HTERT RPE-1 (cell line): Measurements from ENCODE around the gene BBS9.

Experiments
- in situ Hi-C: fragments of 300-500 bp; cut with MboI; formaldehyde crosslinking; loops from 4 replicates; pipeline ENCODE4 v1.14.3; 2020; ENCODE audit warnings: low sequenced_read_pairs

Gene BBS9

GRCh38 chr7:33351709-33352108 is 222.3 kb downstream of the BBS9 start:
- in situ Hi-C loops, result no loop called here

GRCh38 chr7:33354201-33354600 is 224.8 kb downstream of the BBS9 start:
- in situ Hi-C loops, result no loop called here

DNA sequence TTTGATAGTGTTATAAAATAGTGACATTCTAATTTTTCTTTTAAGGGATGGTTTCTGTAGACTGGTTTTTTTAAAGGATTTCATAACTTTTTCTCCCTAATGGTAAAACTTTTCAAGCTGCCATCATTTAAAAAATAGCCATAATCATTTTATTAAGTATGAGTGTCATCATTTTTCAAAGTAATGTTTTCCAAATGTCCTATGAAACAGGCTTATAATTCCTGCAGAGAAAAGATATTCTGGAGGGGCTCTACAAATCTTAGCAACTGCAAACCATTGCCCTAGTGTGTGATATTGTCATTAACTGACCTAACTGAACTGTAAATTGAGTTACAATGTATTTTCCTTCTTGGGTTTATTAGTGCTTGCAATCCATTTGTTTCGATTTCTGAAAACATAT is 226.0 kb downstream of the BBS9 start:
- in situ Hi-C loops, result no loop called here

DNA sequence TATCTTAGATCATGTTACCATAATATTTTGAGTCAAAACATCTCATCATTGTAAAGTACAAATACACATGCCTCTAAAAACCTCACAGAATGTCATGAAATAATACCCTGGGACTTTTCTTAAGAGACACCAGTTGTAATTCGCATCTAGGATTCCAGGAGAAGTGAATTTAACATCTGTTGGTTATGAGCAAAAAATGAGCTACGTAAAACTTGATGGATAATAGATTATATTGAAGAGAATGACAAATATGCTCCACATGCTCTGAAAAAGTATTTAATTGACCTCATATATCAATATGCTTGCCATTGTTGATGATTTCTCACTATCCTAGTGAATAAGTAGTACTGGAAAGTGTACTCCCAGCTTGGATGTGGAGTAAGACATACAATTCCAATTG is 227.0 kb downstream of the BBS9 start:
- in situ Hi-C loops, result no loop called here

GRCh38 chr7:33357846-33358245 is 228.5 kb downstream of the BBS9 start:
- in situ Hi-C loops, result no loop called here

GRCh38 chr7:33369888-33370287 is 240.5 kb downstream of the BBS9 start:
- in situ Hi-C loops, result no loop called here

DNA sequence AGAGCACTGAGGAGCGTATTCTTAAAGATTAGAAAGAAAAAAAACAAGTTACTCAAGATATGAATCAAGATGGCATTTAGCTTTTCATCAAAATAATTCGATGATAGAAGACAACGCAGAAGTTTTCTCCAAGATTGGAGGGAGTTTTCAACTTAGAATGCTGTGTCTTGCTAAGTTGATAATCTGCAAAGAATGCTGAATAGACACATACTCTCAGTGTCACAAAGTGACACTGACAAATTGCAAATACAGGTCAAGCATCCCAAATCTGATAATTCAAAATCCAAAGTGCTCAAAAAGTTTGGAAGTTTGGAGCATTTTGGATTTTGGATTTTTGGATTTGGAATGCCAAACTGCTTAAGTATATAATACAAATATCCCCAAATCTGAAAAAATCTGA is 243.8 kb downstream of the BBS9 start:
- in situ Hi-C loops, result no loop called here

DNA sequence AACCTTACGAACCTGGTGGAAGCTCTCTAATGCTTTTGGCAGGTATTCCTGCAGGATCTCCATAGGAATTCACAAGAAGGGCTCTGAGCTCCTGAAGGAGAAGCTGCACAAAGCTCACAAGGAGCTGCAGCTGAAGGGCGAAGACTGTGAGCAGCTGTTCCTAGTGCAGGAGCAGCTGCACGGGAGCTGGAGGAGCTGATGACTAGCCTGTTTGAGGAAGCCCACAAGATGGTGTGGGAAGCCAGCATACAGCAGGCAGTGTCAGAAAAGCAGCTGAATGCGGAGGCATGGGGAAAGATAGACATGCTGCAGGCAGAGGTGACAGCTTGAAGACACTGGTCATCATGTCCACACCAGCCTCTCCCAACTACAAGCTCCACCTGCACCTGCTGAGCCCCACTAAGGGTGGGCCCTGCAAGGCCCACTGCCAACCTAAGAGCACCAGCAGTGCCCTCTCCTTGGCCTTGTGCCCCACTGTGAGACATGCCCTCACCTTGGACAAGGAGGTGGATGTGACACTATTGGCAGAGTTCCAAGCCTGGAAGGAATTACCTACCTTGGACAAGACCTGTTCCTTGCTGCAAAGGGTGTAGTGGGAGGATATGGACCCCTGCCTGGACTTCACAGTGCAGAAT is 250.6 kb downstream of the BBS9 start:
- in situ Hi-C loops, result no loop called here

DNA sequence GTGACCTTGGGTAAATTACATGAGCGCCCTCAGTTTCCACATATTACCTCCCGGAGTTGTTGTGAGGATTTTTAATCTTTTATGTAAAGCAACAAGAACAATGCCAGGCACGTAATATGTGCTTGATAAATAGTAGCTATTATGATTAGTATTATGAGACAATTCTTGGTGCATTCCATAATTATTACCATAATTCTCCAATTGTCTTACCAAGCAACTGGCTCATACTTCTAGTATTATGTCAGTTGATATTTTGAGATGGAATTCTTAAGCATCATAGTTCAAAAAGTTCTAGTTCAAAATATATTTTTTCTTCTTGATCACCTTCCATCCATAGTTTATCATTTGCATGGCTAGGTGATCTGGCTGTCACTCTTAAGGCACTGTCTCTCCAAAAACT is 259.0 kb downstream of the BBS9 start:
- in situ Hi-C loops, result no loop called here

- in situ Hi-C loops, result no loop called here
These were observed 262.8 kb downstream of the BBS9 start for GRCh38 chr7:33392148-33392547.

GRCh38 chr7:33393770-33394169 is 264.4 kb downstream of the BBS9 start:
- in situ Hi-C loops, result no loop called here

DNA sequence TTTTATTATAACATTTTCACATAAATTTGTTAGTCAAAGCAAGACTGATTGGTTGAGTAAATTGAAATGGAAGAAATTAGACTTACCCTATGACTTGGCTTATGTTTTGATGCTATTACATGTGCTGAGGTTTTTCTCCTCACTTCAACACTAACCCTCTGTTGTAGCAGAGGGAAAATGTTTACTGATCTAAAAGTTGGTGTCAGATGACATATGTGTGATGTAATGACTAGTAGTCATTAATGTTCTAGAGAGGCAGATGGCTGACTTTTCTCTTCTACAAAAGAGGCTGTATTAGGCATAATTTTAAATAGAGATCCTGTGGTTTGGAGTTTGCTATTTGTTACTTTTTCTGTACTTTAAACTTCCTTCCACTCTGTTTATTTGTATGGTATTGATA is 266.0 kb downstream of the BBS9 start:
- in situ Hi-C loops, result no loop called here

DNA sequence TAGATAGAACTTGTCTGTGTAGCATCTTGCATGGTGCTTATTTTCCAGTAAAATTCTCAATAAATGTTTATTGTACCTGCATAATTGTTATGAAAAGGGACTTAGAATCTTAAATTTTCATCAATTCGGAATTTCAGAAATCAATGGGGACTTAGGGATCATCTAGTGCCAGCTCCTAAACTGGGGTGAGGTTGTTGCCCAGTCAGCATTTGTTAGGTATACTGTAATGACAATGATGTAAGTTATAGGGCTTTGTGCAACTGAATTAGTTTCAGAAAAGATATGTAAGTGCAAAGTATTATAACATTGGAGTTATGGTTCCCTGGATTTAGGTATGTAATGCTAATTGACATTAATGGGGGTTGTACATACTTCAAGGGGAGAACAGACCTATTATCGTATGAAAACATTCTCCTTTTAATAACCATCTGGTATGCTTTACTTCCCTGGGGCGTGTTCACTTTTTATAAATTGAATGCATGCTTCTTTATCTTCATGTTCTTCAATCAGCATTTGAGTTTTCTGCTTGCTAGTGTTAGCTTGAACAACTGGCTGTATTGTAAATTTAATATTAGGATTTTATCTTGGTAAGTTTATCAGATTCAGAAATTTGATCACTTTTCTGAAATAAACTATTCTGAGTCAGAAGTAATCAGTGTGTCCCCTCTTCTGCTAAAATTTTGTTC is 270.3 kb downstream of the BBS9 start:
- in situ Hi-C loops, result no loop called here

GRCh38 chr7:33400214-33400538 is 270.8 kb downstream of the BBS9 start:
- in situ Hi-C loops, result no loop called here

- in situ Hi-C loops, result no loop called here
These were observed 280.9 kb downstream of the BBS9 start for GRCh38 chr7:33410266-33410665.

- in situ Hi-C loops, result no loop called here
These were observed 281.7 kb downstream of the BBS9 start for GRCh38 chr7:33411020-33411419.

DNA sequence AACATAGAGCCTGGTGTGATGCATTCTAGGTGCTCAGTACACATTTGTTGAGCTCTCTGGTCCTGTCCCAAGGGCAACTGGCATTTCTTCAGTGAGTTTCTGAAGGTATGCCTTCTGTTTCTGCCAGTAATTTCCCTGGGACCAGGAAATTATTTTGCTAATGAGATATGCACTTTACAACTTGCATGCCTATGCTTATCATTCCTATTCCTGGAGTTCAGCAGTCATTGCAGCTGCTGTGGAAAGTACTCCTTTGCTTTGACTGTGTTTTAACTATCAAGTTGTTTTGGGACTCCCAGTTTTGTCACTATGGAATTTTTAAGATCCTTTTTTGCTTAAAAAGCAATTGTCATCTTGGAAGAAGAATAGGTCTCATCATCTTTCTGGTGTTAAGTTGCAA is 283.0 kb downstream of the BBS9 start:
- in situ Hi-C loops, result no loop called here

DNA sequence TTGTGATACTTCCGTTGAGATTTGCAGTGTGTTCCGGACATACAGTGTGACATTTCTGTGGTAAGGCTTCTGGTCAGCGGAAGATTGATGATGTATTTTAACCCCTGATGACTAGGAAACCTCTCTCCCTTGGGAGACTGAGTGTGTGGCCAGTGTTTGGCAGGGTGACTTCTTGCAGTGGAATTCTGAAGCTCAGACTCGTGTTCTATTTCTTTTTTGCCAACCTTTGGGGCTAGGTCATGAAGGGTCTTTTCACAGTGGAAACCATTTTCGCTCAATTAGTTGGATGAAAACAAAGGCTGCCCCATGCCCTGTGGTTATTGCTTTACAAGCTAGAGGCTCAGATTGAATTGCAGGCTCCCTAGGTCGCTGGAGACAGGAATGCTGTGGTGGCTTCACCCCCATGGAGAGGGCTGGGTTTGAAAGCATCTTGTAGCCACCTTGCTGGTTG is 288.9 kb downstream of the BBS9 start:
- in situ Hi-C loops, result no loop called here

GRCh38 chr7:33420311-33420940 is 291.1 kb downstream of the BBS9 start:
- in situ Hi-C loops, result no loop called here

- in situ Hi-C loops, result no loop called here
These were observed 292.1 kb downstream of the BBS9 start for GRCh38 chr7:33421429-33421828.

- in situ Hi-C loops, result no loop called here
These were observed 292.8 kb downstream of the BBS9 start for GRCh38 chr7:33422141-33422540.

- in situ Hi-C loops, result no loop called here
These were observed 293.7 kb downstream of the BBS9 start for GRCh38 chr7:33422825-33423645.
